Hematopoietic multipotent progenitor cell treated with erythropoietin and hydrocortisone succinate and interleukin-3 and kit ligand, for 8 days (in vitro differentiated cells): Measurements from ENCODE around the gene TRNP1.
"Not testable (repeated sequence)": the region's sequence is repeated elsewhere in the genome, so short reads cannot be mapped to it uniquely, and the experiment has no call there.

Source experiments
- DNase-seq: peaks from one replicate; pipeline ENCODE4 v3.0.0-alpha.2; 2015

TRNP1 gene

GRCh38 chr1:26993237-26994019 is at the start of gene TRNP1:
TRNP1 (plus strand) TSS chr1:26993692; CDS start chr1:26993787, 95 bp downstream.
- DNase-seq: peak; percentile 45

- DNase-seq: no peak
These were observed 48.4 kb upstream of the TRNP1 start for GRCh38 chr1:26945138-26945537.

- no peak for DNase-seq
These were observed 47.8 kb upstream of the TRNP1 start for GRCh38 chr1:26945728-26946127.

GRCh38 chr1:26946270-26946669 is 47.2 kb upstream of the TRNP1 start:
- DNase-seq: no peak

- not testable (repeated sequence) for DNase-seq
These were observed 44.8 kb upstream of the TRNP1 start for GRCh38 chr1:26948725-26949057.

GRCh38 chr1:26949266-26949925 is 44.1 kb upstream of the TRNP1 start:
- DNase-seq: no peak

GRCh38 chr1:26949926-26950319 is 43.6 kb upstream of the TRNP1 start:
- no peak for DNase-seq

GRCh38 chr1:26950602-26951001 is 42.9 kb upstream of the TRNP1 start:
- DNase-seq: no peak

- no peak for DNase-seq
These were observed 42.3 kb upstream of the TRNP1 start for GRCh38 chr1:26951216-26951615.

GRCh38 chr1:26951821-26952497 is 41.5 kb upstream of the TRNP1 start:
- DNase-seq: peak; percentile 35

GRCh38 chr1:26953374-26953773 is 40.1 kb upstream of the TRNP1 start:
- DNase-seq: no peak

- no peak for DNase-seq
These were observed 37.2 kb upstream of the TRNP1 start for GRCh38 chr1:26956321-26956720.

- DNase-seq: no peak
These were observed 36.2 kb upstream of the TRNP1 start for GRCh38 chr1:26957306-26957705.

GRCh38 chr1:26959270-26959669 is 34.2 kb upstream of the TRNP1 start:
- no peak for DNase-seq

GRCh38 chr1:26959722-26960624 is 33.5 kb upstream of the TRNP1 start, which contains the start of gene KDF1:
KDF1 (minus strand) TSS chr1:26960468; CDS start chr1:26952380, 8,088 bp downstream.
- DNase-seq: no peak

GRCh38 chr1:26960625-26960966 is 32.9 kb upstream of the TRNP1 start:
- DNase-seq: no peak

GRCh38 chr1:26961826-26962225 is 31.7 kb upstream of the TRNP1 start:
- no peak for DNase-seq

- no peak for DNase-seq
These were observed 28.3 kb upstream of the TRNP1 start for GRCh38 chr1:26965213-26965612.

GRCh38 chr1:26965628-26966027 is 27.9 kb upstream of the TRNP1 start:
- no peak for DNase-seq

GRCh38 chr1:26970810-26971209 is 22.7 kb upstream of the TRNP1 start:
- no peak for DNase-seq

GRCh38 chr1:26971590-26971989 is 21.9 kb upstream of the TRNP1 start:
- no peak for DNase-seq

GRCh38 chr1:26972390-26972789 is 21.1 kb upstream of the TRNP1 start:
- DNase-seq: no peak

- DNase-seq: no peak
These were observed 20.7 kb upstream of the TRNP1 start for GRCh38 chr1:26972821-26973220.
